Endothelial cell of umbilical vein (primary cell): ENCODE results near the gene CCDC85B. TPM values are rescaled to one million over a fixed set of nuclear protein-coding genes. Genes with fewer than 3 reads are reported as not detected.
"Not testable (repeated sequence)": the region's sequence is repeated elsewhere in the genome, so short reads cannot be mapped to it uniquely, and the experiment has no call there.

Experiments
- BruUV-seq: library from RNA; stranded (reverse); fragments of 400-500 nt; replicated peaks from 2 replicates; lab custom pipeline; 2021; lab: Mats Ljungman, UMichigan
- CTCF ChIA-PET: fragments of 300-600, 350-600 bp; sonication (Branson Sonifier 250); formaldehyde crosslinking; loops from one replicate; lab custom pipeline; 2021; ENCODE audit warnings: antibody characterized with exemption, inconsistent platforms; lab: Charles Lee
- POLR2A ChIA-PET: fragments of 300-600, 350-600 bp; sonication (Branson Sonifier 250); formaldehyde crosslinking; loops from one replicate; lab custom pipeline; 2021; ENCODE audit warnings: antibody characterized with exemption, inconsistent platforms; lab: Charles Lee
- DNase-seq: peaks from one replicate; pipeline ENCODE4 v3.0.0-alpha.2; 2011; ENCODE audit warnings: low read depth, low spot score
- FAIRE-seq: peaks from 2 replicates; lab custom pipeline; 2011; peaks lifted over from hg19 to GRCh38; lab: Jason Lieb, UNC
- H2AFZ ChIP-seq: 2 replicates; pipeline ENCODE4 v1.6.0; 2012; ENCODE audit warnings: low read depth, low read length, control low read depth, inconsistent platforms
- H3K27ac ChIP-seq: 2 replicates; pipeline ENCODE4 v1.5.1; 2011; ENCODE audit warnings: low read depth, mild to moderate bottlenecking, control low read depth, low read length, moderate library complexity; ENCODE audit not compliant: insufficient read depth
- H3K27me3 ChIP-seq, 2 experiments: 2 replicates each; pipeline versions ENCODE4 v1.6.0 to v1.6.1; 2011; ENCODE audit warnings: low read length in 2 of 2, mixed read lengths in 1 of 2; ENCODE audit not compliant: control insufficient read depth in 2 of 2, insufficient read depth in 2 of 2
- H3K36me3 ChIP-seq, 2 experiments: 2 replicates in 1 of 2; 3 replicates in 1 of 2; pipeline ENCODE4 v1.5.1; 2011; ENCODE audit warnings: low read length in 2 of 2, mild to moderate bottlenecking in 1 of 2, moderate library complexity in 1 of 2; ENCODE audit not compliant: control insufficient read depth in 2 of 2, insufficient read depth in 2 of 2; ENCODE audit errors: extremely low read depth in 1 of 2
- H3K4me1 ChIP-seq: 3 replicates; pipeline ENCODE4 v1.5.1; 2011; ENCODE audit warnings: mild to moderate bottlenecking, low read length; ENCODE audit not compliant: control insufficient read depth, insufficient read depth; ENCODE audit errors: extremely low read depth
- H3K4me2 ChIP-seq: 2 replicates; pipeline ENCODE4 v1.6.1; 2011; ENCODE audit warnings: low read length, control low read depth, mixed read lengths; ENCODE audit not compliant: insufficient read depth
- H3K4me3 ChIP-seq, 3 experiments: fragments of 200-600 bp in 1 of 3; sonication (generic), shearing (Covaris generic) in 1 of 3; replicated peaks in 1 of 3; 2 replicates each; pipeline ENCODE4 v1.5.1; 2011 to 2016; ENCODE audit warnings: control low read depth in 3 of 3, low read length in 3 of 3, mild to moderate bottlenecking in 2 of 3, inconsistent platforms in 1 of 3, low read depth in 1 of 3, moderate library complexity in 1 of 3; ENCODE audit not compliant: insufficient read depth in 1 of 3
- H3K79me2 ChIP-seq: 2 replicates; pipeline ENCODE4 v1.6.0; 2012; ENCODE audit warnings: low read length, inconsistent platforms; ENCODE audit not compliant: control insufficient read depth, insufficient read depth
- H3K9ac ChIP-seq: replicated peaks from 2 replicates; pipeline ENCODE3; 2011; ENCODE audit warnings: low read length, control low read depth; ENCODE audit not compliant: insufficient read depth; ENCODE audit errors: extremely low read depth
- H3K9me1 ChIP-seq: replicated peaks from 3 replicates; pipeline ENCODE4 v1.6.0; 2011; ENCODE audit warnings: mild to moderate bottlenecking, low read length; ENCODE audit not compliant: control insufficient read depth, insufficient read depth; ENCODE audit errors: extremely low read depth
- H3K9me3 ChIP-seq: replicated peaks from 2 replicates; pipeline ENCODE4 v1.5.1; 2012; ENCODE audit warnings: low read length, inconsistent platforms; ENCODE audit not compliant: control insufficient read depth, insufficient read depth
- H4K20me1 ChIP-seq: replicated peaks from 2 replicates; pipeline ENCODE3; 2011; ENCODE audit warnings: mild to moderate bottlenecking, low read length; ENCODE audit not compliant: control insufficient read depth, insufficient read depth; ENCODE audit errors: extremely low read depth
- JUN ChIP-seq: IDR thresholded peaks from 2 replicates; pipeline ENCODE4 v1.6.1; 2011; ENCODE audit warnings: borderline replicate concordance, low read depth; ENCODE audit not compliant: insufficient read length, insufficient read depth
- POLR2A ChIP-seq: IDR thresholded peaks from 2 replicates; pipeline ENCODE4 v1.6.1; 2012; ENCODE audit warnings: low read depth, mild to moderate bottlenecking, control low read depth, low read length
- POLR2AphosphoS5 ChIP-seq: IDR thresholded peaks from 2 replicates; pipeline ENCODE4 v1.6.1; 2012; ENCODE audit warnings: low read depth, mild to moderate bottlenecking, control low read depth, low read length, moderate library complexity; ENCODE audit not compliant: insufficient read depth
- dilution Hi-C: fragments of 300-500 bp; cut with MboI; formaldehyde crosslinking; loops from one replicate; pipeline ENCODE4 v1.15.0; 2019; ENCODE audit warnings: low sequenced_read_pairs; ENCODE audit not compliant: extremely low pct_ligation_motif_present
- intact Hi-C: fragments of 100-400 bp; cut with micrococcal nuclease; formaldehyde crosslinking; loops from one replicate; pipeline ENCODE4 v1.10.0; 2022
- polyA plus RNA-seq, 4 experiments: library from polyadenylated mRNA; depleted of rRNA in 3 of 4; stranded (reverse) in 3 of 4; unstranded in 1 of 4; fragments of >200 nt; gene quantifications; 2 replicates each; pipeline versions ENCODE4 v1.2.1 to v1.2.3, GENCODE V29; 2011 to 2012; ENCODE audit warnings: missing spikeins in 1 of 4
- total RNA-seq: library from RNA; stranded (reverse); gene quantifications from 2 replicates; pipeline ENCODE4 v1.2.3, GENCODE V29; 2021
- TF ChIP-seq, protein P1 (sequence below), 2 donors: IDR thresholded peaks; 1 replicate in 1 of 2; 2 replicates in 1 of 2; pipeline ENCODE4 v1.5.1; 2011; ENCODE audit warnings: low read length in 2 of 2, mild to moderate bottlenecking in 2 of 2, moderate library complexity in 2 of 2, control low read depth in 1 of 2, inconsistent platforms in 1 of 2, low read depth in 1 of 2; ENCODE audit not compliant: insufficient read depth in 1 of 2; ENCODE audit errors: extremely low read depth in 1 of 2

CCDC85B gene
- total and polyA plus RNA-seq, 2 donors (not counting 3 experiments of a cell fraction or from before 2014, with no cell fraction given) = 105 to 107 TPM

DNA sequence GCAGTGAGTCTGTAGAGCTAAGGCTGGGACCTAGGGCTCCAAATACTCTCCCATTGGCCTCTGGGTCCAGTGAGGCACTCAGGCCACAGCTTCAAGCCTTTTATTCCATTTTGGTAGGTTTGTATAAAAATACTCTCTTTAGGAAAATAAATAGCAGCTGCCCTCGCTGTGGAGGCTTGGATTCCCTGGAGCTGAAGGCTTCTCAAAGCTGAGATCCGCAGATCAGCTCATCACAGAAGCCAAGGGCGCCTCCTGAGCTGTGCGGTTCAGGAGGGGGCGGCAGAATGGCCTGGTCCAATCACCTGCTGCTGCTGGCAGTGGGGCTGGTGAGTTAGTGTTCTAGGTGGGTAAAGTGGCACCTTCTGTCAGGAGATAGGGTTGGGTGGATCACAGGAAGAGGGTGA lies 1.7 kb downstream of the CCDC85B start:
- H2AFZ ChIP-seq, FAIRE-seq, H4K20me1 ChIP-seq, BruUV-seq, DNase-seq, H3K36me3 ChIP-seq, intact Hi-C loops, H3K9me1 ChIP-seq, H3K9me3 ChIP-seq, H3K27me3 ChIP-seq, dilution Hi-C loops: not testable (repeated sequence)
- Histone ChIP-seq H3K9ac (peak overlapping the region; percentile 98), H3K27ac (peak overlapping the region; percentile 99), H3K4me1 (peaks cover 72% of the 10 kb centered on the region), H3K79me2 (peaks cover 67% of the 10 kb centered on the region), H3K4me2 (peak overlapping the region; percentile 88), H3K4me3 (peak overlapping the region; percentile 10 to 92 (median 78))
- CTCF ChIA-PET = interaction anchor here (0.8 to 6.7 kb wide), 10 partner anchors 7 to 123 kb away, joined by 3 to 75 read pairs (median 22); partner anchors contain the start of genes AP5B1, C11orf68, CFL1 and FOSL1
- TF ChIP-seq, protein P1, sequence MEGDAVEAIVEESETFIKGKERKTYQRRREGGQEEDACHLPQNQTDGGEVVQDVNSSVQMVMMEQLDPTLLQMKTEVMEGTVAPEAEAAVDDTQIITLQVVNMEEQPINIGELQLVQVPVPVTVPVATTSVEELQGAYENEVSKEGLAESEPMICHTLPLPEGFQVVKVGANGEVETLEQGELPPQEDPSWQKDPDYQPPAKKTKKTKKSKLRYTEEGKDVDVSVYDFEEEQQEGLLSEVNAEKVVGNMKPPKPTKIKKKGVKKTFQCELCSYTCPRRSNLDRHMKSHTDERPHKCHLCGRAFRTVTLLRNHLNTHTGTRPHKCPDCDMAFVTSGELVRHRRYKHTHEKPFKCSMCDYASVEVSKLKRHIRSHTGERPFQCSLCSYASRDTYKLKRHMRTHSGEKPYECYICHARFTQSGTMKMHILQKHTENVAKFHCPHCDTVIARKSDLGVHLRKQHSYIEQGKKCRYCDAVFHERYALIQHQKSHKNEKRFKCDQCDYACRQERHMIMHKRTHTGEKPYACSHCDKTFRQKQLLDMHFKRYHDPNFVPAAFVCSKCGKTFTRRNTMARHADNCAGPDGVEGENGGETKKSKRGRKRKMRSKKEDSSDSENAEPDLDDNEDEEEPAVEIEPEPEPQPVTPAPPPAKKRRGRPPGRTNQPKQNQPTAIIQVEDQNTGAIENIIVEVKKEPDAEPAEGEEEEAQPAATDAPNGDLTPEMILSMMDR (IDR thresholded peaks at IDR 0.05; ENCODE audit: extremely low read depth in 1 of 2, insufficient read depth in 1 of 2, low read depth in 1 of 2, low read length in 2 of 2) = peak in 1 of 2 donors; percentile 1
- POLR2A ChIA-PET = interaction anchor here (1.3 to 6.7 kb wide), 5 partner anchors 8 to 172 kb away, joined by 3 to 67 read pairs (median 28); partner anchors contain the start of genes CFL1, FOSL1, MUS81 and RNASEH2C

DNA sequence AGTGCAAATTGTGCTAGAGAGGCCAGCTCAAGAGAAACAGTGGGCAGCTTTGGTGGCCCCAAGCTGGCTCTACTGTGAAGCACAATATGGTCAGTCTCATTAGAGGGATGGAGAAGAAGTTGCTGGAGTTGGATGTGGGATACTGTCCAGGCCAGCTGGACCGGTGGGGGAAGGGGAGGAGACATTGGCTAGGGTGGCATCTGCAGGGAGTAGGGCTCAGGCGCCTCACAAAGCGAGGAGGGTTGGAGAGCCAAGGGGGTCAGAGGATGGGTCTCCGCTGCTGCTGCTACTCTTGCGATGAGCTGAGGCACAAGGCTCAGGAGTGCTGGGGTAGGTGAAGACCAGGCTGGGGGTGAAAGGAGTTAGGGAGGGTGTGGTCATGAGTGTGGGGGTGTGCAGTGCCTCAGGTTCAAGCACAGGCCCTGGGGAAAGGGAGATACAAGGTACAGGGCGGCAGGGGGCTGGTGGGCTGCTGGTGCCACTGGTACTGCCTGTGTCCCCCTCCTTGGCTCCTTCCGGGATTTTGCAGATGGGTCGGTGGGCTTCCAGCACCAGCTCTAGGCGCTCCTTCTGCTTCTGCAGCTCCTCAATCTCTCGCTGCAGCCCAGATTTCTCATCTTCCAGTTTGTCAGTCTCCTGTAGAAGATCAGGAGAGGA lies 2.3 kb downstream of the CCDC85B start:
- BruUV-seq = no TSS peak
- intact Hi-C loops (no loop called here), dilution Hi-C loops (no loop called here)
- Histone ChIP-seq H3K36me3 (peaks cover 5 to 8% of the 10 kb centered on the region in 2 experiments), H3K27ac (peak overlapping the region; percentile 99), H2AFZ (no peak overlapping the region), H3K4me2 (peak overlapping the region; percentile 88), H3K27me3 (no peaks in the 10 kb centered on the region), H3K9ac (peak overlapping the region; percentile 98), H4K20me1 (no peaks in the 10 kb centered on the region), H3K9me3 (no peaks in the 10 kb centered on the region), H3K9me1 (no peaks in the 10 kb centered on the region), H3K4me3 (peak overlapping the region in 2 of 3 experiments; percentile 78 to 92), H3K79me2 (peaks cover 68% of the 10 kb centered on the region), H3K4me1 (peaks cover 71% of the 10 kb centered on the region)
- no peak for FAIRE-seq
- peak; percentile 41 for TF ChIP-seq POLR2AphosphoS5
- TF ChIP-seq POLR2A = peak; percentile 49
- TF ChIP-seq JUN = no peak
- POLR2A ChIA-PET = interaction anchor here (0.7 to 6.7 kb wide), 9 partner anchors 8 to 180 kb away, joined by 3 to 67 read pairs (median 8); partner anchors contain the start of genes CFL1, FOSL1, MUS81 and RNASEH2C
- no peak for DNase-seq
- CTCF ChIA-PET = interaction anchor here (1.5 to 6.7 kb wide), 9 partner anchors 7 to 113 kb away, joined by 3 to 75 read pairs (median 21); partner anchors contain the start of genes AP5B1, C11orf68, CFL1 and FOSL1
